Measurements from ENCODE around the gene RPS6KA1. TPM values are rescaled to one million over a fixed set of nuclear protein-coding genes. Genes with fewer than 3 reads are reported as not detected.

Gene RPS6KA1
- total RNA-seq, 1 experiment from 2014 or later: 65.5 TPM

DNA sequence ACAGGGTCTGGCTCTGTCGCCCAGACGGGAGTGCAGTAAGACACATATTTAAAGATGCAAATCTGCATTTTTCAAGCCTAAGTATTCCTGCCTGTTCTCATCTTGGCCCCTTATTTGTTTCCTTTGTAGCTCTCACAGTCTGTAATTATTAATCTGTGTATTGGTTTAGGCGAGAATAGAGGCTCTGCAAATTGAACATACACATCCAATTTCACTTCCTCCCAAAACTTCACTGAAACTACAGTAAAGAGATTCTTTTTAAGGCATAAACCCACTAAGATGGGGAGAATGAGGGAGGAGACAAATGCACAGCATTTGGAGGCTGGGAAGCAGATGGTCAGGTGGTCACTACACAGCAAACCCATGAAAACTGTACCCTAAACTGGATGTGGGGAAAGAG lies 36.3 kb upstream of the RPS6KA1 start (continued):
- TF ChIP-seq ARID4B (CRISPR knock-in tag; IDR thresholded peaks at IDR 0.05; ENCODE audit: borderline replicate concordance) (no peak), TEAD4 (CRISPR knock-in tag; IDR thresholded peaks at IDR 0.05) (no peak), ZNF416 (CRISPR knock-in tag; IDR thresholded peaks at IDR 0.05) (no peak)

- no peaks in the 10 kb centered on the region for H3K4me1 Mint-ChIP-seq
- H3K27ac Mint-ChIP-seq: peak overlapping the region; percentile 73; the same call in 1 of the 2 replicates
- ATAC-seq: no peak
These were observed 35.6 kb upstream of the RPS6KA1 start for GRCh38 chr1:26493938-26494337.

GRCh38 chr1:26496861-26497260 lies 32.7 kb upstream of the RPS6KA1 start:
- Mint-ChIP-seq H3K4me3 (no peak overlapping the region), H3K9me3 (no peaks in the 10 kb centered on the region), H3K36me3 (no peaks in the 10 kb centered on the region), H3K27ac (no peak overlapping the region), H3K4me1 (no peaks in the 10 kb centered on the region), H3K27me3 (ENCODE audit: low read depth) (no peaks in the 10 kb centered on the region; the same call in 1 of the 2 replicates)
- POLR2A ChIA-PET: no interaction called here
- no peak for TF ChIP-seq SP1 (CRISPR knock-in tag; conservative IDR thresholded peaks at IDR 0.05)
- TF ChIP-seq, protein P1, sequence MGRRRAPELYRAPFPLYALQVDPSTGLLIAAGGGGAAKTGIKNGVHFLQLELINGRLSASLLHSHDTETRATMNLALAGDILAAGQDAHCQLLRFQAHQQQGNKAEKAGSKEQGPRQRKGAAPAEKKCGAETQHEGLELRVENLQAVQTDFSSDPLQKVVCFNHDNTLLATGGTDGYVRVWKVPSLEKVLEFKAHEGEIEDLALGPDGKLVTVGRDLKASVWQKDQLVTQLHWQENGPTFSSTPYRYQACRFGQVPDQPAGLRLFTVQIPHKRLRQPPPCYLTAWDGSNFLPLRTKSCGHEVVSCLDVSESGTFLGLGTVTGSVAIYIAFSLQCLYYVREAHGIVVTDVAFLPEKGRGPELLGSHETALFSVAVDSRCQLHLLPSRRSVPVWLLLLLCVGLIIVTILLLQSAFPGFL (CRISPR knock-in tag; IDR thresholded peaks at IDR 0.05; ENCODE audit: borderline replicate concordance): no peak
- no peak for DNase-seq (ENCODE audit: low spot score)
- ATAC-seq: no peak
- CTCF ChIA-PET: interaction anchor here (0.8 to 1.3 kb wide), 3 partner anchors 33 to 211 kb away, joined by 3 read pairs; no protein-coding TSS in a partner anchor

More at GRCh38 chr1:26493938-26494337, 35.6 kb upstream of the RPS6KA1 start:
- no peak for TF ChIP-seq PRRX2 (CRISPR knock-in tag; IDR thresholded peaks at IDR 0.05)
- no peak for TF ChIP-seq GABPB1 (CRISPR knock-in tag; IDR thresholded peaks at IDR 0.05)
- TF ChIP-seq TP53 (CRISPR knock-in tag; IDR thresholded peaks at IDR 0.05): no peak
- TF ChIP-seq, protein P2, sequence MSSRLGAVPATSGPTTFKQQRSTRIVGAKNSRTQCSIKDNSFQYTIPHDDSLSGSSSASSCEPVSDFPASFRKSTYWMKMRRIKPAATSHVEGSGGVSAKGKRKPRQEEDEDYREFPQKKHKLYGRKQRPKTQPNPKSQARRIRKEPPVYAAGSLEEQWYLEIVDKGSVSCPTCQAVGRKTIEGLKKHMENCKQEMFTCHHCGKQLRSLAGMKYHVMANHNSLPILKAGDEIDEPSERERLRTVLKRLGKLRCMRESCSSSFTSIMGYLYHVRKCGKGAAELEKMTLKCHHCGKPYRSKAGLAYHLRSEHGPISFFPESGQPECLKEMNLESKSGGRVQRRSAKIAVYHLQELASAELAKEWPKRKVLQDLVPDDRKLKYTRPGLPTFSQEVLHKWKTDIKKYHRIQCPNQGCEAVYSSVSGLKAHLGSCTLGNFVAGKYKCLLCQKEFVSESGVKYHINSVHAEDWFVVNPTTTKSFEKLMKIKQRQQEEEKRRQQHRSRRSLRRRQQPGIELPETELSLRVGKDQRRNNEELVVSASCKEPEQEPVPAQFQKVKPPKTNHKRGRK (CRISPR knock-in tag; IDR thresholded peaks at IDR 0.05; ENCODE audit: borderline replicate concordance): no peak
- TF ChIP-seq, protein P3, sequence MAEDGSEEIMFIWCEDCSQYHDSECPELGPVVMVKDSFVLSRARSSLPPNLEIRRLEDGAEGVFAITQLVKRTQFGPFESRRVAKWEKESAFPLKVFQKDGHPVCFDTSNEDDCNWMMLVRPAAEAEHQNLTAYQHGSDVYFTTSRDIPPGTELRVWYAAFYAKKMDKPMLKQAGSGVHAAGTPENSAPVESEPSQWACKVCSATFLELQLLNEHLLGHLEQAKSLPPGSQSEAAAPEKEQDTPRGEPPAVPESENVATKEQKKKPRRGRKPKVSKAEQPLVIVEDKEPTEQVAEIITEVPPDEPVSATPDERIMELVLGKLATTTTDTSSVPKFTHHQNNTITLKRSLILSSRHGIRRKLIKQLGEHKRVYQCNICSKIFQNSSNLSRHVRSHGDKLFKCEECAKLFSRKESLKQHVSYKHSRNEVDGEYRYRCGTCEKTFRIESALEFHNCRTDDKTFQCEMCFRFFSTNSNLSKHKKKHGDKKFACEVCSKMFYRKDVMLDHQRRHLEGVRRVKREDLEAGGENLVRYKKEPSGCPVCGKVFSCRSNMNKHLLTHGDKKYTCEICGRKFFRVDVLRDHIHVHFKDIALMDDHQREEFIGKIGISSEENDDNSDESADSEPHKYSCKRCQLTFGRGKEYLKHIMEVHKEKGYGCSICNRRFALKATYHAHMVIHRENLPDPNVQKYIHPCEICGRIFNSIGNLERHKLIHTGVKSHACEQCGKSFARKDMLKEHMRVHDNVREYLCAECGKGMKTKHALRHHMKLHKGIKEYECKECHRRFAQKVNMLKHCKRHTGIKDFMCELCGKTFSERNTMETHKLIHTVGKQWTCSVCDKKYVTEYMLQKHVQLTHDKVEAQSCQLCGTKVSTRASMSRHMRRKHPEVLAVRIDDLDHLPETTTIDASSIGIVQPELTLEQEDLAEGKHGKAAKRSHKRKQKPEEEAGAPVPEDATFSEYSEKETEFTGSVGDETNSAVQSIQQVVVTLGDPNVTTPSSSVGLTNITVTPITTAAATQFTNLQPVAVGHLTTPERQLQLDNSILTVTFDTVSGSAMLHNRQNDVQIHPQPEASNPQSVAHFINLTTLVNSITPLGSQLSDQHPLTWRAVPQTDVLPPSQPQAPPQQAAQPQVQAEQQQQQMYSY (CRISPR knock-in tag; IDR thresholded peaks at IDR 0.05): no peak
- no peak for TF ChIP-seq CBFB (CRISPR knock-in tag; IDR thresholded peaks at IDR 0.05; ENCODE audit: low read depth)
- TF ChIP-seq NFE2L1 (CRISPR knock-in tag; IDR thresholded peaks at IDR 0.05): no peak
- ChIA-PET POLR2A (interaction anchor here (0.6 kb wide), 1 partner anchor 155 kb away, joined by 4 read pairs; no protein-coding TSS in a partner anchor), CTCF (no interaction called here)
- Mint-ChIP-seq H3K36me3 (no peaks in the 10 kb centered on the region), H3K9me3 (no peaks in the 10 kb centered on the region), H3K27me3 (ENCODE audit: low read depth) (no peaks in the 10 kb centered on the region; the same call in 1 of the 2 replicates), H3K4me3 (no peak overlapping the region)
- no peak for DNase-seq (ENCODE audit: low spot score)

All from WTC11 (cell line).